HG03558 (cell line): ENCODE measurements around the gene FXYD6.

Experiments used
- ATAC-seq: cut with Tn5 transposase; IDR thresholded peaks from one replicate; pipeline ENCODE4 v1.9.1; 2021; ENCODE audit warnings: moderate number of reproducible peaks; ENCODE audit not compliant: unreplicated experiment; ENCODE audit errors: extremely low read depth

The FXYD6 gene

DNA sequence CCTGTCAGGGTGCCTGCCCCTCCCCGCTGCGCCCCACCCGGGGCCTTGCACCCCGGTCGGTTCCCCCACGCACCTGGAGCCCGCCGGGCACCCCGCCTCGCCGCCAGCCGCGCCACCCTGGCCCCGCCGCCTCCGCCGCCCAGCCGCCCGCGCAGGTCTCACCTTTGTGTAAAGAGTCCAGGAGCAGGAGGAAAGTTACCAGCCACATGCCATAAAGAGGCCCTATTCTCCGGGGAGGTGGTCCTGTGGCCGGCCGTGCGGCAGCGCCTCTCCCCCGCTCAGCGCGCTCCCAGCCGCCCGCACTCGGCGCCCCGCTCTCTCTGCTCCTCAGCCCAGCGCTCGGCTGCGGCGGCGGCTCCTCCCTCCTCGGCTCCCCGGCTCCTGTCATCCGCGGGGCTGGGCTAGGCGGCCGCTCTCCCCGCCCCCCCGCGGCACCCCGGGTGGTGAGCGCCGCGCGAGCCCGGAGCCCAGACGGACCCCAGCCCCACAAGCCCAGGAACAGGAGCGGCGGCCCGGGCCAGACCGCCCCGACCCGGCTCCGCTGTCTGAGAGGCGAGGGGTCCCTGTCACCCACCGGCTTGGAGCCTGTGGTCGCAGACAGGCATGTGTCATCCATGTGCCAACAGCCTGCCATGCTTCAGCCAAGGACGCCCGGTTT, 79.5 kb downstream of the FXYD6 start, which contains the start of gene DSCAML1:
Gene DSCAML1 (minus strand): TSS at position 345 of the 658 bp plus-strand sequence. CDS start 137 bp downstream, at position 208.
- ATAC-seq = no peak

DNA sequence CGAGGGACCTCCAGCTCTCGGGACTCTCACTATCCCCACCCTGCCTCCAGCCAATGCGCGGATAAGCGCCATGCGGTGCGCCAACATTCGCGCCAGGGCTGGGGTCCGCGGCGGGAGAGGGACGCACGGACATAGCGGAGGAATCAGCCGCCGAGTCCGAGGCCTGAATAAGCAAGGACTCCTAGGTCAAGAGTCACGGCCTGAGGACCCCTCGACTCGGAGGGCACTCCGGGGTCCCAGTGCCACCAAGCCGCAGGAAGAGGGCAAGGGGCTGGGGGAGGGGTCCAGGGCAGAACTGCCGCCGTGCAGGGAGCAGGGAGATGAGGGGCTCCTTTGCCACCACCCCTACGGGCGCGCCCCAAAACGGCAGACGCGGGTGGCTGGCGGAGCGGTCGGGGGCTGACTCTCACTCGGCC, 80.0 kb downstream of the FXYD6 start:
- no peak for ATAC-seq

DNA sequence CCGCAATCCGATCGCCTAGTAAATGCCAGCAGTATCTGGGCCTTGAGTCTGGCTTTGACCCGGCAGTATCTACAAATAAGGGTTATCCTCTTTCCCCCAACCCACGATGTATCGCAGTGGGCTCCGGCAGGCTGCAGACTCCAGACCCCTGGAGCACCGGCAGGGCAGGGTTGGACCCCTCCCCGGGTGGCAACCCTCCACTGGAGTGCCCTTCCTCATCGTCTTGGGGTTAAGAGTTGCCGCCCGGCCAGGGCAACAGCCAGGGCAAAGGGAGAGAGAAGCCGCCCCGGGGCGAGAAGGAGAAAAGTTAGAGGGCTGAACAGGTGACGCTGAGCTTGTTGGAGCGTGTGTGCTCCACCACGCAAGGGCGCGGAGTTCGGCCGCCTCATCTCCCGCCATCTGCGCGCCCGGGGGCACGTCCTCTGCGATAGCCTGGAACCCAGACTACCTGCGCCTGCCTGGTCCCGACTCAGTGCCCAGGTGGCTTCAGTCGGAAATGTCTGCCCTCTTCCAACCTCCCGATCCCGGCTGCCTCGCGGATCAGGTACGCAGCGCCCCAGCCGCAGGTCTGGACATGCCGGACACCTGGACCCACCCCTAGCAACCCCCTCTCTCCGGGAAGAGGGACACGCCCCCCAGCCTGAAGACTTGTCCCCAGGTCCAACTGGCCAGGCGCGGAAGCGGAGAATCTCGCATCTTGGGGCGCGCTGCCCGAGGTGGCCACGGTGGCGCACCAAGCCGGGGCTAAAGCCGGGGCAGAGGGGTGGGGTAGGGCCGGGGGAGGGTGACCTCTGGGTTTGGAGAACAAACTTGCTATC, 80.6 kb downstream of the FXYD6 start:
- no peak for ATAC-seq

DNA sequence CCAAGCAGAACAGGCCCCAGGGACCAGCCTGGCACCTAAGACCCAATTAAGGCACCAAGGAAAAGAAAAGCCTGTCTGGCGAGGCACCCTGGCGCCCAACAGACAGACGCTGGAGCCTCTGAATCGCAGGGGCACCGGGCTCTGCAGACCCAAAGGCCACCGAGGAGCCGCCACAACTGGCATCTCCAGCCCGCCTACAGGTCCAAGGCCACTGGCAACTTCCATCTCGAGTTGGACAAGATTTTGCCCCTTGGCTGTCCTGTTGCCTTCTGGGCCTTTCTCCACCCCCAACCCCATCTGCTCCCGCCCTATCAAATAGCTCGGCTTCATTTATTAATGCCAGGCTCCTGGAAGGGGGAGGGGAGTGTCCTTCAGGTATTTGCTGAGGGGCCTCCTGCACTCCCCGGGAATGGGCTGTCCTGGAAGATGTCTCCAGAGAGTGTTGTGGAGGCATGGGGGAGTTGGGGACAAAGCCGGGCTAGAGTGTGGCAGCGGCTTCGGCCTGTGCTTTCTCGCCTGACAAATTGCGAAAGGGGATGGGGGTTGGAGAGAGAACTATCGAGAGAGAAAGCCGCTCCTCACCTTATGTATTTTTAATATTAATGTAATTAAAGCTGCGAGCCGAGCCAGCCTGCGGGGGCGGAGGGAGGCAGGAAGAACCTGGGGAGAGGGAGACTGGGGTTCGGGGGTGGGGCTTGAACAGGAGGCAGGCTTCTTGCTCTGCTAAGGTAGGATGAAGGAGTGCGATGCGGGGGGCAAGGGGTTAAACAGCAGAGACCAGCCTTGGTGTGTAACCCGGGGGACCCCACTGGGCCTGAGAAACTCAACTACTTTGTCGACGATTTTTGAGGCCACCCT, 81.5 kb downstream of the FXYD6 start:
- no peak for ATAC-seq

DNA sequence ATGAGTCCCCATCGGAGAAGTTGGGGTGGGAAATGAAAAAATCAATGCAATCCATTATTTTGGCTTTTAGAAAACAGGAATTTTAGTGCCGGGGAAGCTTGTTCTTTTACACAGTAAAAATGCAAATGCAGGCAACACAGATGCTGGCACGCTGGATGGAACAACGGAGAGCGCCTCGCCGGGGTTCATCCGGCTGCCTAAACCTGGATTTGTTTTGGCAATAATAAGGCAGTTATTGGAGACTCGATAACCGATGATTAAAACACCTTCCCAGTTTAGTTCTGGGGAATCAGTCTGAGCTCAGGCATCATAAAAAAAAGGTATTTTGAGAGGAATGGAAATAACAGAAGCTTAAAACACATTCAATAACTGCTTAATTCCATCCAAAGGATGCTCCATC, 82.3 kb downstream of the FXYD6 start:
- ATAC-seq = no peak

DNA sequence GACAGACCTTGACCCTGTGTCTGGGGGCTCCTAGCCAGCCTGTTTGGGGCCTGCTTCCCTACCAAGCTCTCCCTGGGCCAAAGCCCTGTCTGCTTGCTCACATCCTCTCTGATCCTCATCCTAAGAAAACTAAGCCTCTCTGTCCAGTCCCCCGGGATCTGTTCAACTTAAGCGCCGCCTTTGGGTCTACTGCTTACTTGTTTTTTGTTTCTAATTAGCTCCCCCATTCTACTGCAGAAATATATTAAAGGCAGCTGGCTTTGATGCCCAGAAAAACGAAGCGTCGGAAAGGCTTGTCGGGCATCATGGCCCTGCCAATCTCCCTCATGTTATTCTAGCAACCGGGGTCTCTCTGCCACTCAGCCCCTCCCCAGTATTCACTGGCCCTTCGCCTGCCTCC, 82.9 kb downstream of the FXYD6 start:
- ATAC-seq = no peak

DNA sequence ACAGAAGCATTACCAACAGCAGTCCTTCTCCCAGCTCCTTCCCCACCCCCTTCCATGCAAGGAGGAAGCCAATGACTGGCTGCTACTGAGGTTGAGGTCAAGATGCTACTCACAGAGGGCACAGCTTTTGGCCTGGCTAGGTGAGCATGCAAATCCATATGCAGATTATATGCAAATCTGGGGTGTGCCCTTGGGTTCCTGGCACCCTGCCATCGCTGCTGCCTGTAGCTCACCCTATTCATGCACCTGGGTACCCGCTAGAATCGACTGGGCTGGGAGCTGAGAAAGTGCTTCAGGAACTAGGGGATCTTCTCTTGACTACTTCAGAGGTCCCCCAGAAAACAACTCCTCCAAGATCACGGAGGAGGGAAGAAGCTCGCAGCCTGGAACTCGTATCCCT, 83.5 kb downstream of the FXYD6 start:
- ATAC-seq = no peak

DNA sequence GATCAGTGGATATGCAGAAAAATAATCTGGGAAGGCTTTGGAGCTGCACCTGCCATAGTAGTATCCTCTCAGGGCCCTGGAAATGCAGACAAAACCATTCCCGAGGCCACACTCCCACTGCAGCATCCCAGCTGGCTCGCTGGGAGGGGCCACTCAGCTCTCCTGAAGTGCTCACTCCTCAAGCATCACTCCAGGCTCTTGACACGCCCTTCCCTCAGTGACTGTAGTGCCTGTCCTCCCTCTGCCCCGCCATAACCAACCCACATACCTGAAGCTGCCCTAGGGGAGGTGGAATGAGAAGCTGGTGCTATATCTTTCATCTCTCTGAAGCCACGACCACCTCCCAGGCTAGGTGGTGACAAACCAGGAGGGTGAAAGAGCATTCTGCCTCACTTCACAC, 84.2 kb downstream of the FXYD6 start:
- ATAC-seq = no peak

DNA sequence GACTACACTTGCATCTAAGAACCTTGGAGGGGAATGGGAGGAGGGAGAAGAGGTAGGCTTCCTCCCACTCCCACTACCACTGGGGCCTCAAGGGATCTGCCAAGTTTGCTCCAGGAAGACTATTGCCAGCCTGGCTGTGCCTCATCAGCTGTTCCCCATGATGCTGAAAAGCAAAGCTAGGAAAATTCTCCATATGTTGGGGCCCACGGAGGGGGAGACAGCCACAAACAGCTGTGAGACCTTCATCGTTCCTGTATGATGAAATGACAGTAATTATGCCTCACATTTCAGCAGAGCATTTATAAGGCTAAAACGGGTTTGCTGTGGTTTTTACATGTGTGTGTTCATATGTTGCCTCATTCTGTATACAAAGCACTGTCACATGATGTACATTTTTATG, 86.2 kb downstream of the FXYD6 start:
- ATAC-seq = no peak

DNA sequence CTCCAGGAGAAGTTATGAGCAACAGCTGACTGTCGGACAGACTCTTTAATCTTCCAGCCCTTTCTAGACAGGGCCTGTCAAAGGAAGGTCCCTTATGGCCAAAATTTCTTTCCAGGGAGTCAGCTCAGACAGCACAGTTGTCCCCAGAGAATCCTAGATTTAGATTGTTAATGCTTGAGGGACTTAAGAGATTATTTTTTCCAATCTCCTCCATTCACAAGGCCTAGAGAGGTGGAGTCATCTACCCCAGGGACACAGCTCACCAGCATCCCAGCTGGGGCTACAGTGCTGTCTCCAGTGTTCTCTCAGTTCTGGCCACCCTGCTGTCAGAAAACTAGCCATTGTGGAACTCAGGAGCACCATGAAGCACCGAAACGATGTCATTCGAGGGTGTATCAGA, 87.2 kb downstream of the FXYD6 start:
- no peak for ATAC-seq
